Measurements from ENCODE around the gene B3GAT2. TPM values are rescaled to one million over a fixed set of nuclear protein-coding genes. Genes with fewer than 3 reads are reported as not detected.

The B3GAT2 gene
- total and polyA plus RNA-seq, 2 donors from 2014 or later = not detected

DNA sequence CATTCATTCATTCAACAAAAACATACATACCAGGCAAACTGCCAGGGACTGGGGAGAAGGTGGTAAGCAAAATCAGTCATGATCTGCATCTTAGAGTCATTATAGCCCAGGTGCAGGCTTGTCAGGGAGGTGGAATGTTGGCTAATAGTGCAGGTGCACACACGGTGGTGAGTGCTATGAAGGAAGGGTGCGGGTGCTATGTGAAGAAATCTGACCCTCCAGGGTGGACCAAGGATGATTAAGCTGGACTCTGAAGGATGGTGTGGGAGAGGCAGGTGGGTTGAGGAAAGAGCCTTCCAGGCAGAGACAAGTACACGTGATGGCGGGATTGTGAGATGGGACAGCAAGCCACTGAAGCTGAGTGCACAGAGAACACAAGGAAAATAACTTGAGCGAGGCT is 77.4 kb downstream of the B3GAT2 start:
- FAIRE-seq = no peak

DNA sequence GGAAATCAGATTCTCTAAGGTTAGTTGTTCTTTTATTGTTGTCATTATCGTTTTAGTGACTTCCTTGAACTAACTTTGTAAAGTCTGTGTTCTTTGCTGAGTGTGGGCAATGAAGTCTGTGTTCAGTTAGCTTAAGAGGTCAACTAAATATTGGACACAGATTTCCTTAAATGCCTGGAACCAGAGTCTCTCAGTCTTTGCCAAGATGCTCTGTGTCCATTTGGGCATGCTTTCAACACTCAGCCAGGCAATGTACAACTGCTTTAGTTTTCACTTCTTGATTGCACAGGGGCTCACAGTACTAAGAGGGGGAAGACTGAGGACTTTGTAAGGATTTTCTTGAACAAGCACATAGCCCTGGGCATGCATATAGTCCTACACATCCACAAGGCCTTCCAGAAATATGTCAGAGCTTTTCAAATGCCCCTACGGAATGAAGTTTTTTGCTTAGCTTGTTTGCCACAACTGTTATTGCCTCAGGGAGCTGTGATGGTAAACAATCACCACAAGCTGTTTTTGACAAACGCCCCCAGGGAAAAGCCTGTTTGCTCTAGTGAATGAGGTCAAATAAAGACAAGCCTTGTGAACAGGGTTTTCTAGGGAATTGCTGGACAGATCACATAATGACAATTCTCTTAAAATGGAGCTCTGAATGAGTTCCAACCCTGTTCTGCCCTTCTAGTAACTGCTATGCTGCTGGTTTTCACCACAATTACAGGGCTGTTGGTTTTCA is 82.5 kb downstream of the B3GAT2 start:
- no peak overlapping the region for H3K27ac ChIP-seq (ENCODE audit: low read depth in 2 of 2, low read length in 2 of 2)
- H3K36me3 ChIP-seq (ENCODE audit: control insufficient read depth in 2 of 3, insufficient read depth in 3 of 3, low read length in 3 of 3) = no peaks in the 10 kb centered on the region
- no peaks in the 10 kb centered on the region for H3K4me1 ChIP-seq (ENCODE audit: control insufficient read depth in 2 of 3, insufficient read depth in 2 of 3, low read depth in 1 of 3, low read length in 3 of 3)
- DNase-seq (no peak), FAIRE-seq (no peak)
- peaks cover 0 to 16% (median 5%) of the 10 kb centered on the region in 3 donors for H3K9me3 ChIP-seq (ENCODE audit: control insufficient read depth in 2 of 3, insufficient read depth in 1 of 3, low read length in 3 of 3)
- H3K27me3 ChIP-seq (ENCODE audit: control insufficient read depth, insufficient read depth, low read length) = no peaks in the 10 kb centered on the region
- no peak overlapping the region for H3K4me3 ChIP-seq (ENCODE audit: low read length in 3 of 3)
- TF ChIP-seq, protein P1, sequence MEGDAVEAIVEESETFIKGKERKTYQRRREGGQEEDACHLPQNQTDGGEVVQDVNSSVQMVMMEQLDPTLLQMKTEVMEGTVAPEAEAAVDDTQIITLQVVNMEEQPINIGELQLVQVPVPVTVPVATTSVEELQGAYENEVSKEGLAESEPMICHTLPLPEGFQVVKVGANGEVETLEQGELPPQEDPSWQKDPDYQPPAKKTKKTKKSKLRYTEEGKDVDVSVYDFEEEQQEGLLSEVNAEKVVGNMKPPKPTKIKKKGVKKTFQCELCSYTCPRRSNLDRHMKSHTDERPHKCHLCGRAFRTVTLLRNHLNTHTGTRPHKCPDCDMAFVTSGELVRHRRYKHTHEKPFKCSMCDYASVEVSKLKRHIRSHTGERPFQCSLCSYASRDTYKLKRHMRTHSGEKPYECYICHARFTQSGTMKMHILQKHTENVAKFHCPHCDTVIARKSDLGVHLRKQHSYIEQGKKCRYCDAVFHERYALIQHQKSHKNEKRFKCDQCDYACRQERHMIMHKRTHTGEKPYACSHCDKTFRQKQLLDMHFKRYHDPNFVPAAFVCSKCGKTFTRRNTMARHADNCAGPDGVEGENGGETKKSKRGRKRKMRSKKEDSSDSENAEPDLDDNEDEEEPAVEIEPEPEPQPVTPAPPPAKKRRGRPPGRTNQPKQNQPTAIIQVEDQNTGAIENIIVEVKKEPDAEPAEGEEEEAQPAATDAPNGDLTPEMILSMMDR (IDR thresholded peaks at IDR 0.05; ENCODE audit: borderline replicate concordance, extremely low read depth, insufficient read depth) = no peak
- intact Hi-C loops (cut with DNase I) = no loop called here
- H3K9ac ChIP-seq (ENCODE audit: low read length in 3 of 3) = no peak overlapping the region

More for the DNA sequence above, 77.4 kb downstream of the B3GAT2 start:
- H3K36me3 ChIP-seq (ENCODE audit: control insufficient read depth in 2 of 3, insufficient read depth in 3 of 3, low read length in 3 of 3) = no peaks in the 10 kb centered on the region
- DNase-seq = peak in 1 of 5 donors; percentile 5
- no peaks in the 10 kb centered on the region for H3K27me3 ChIP-seq (ENCODE audit: control insufficient read depth, insufficient read depth, low read length)
- H3K27ac ChIP-seq (ENCODE audit: low read depth in 2 of 2, low read length in 2 of 2) = no peak overlapping the region
- no peak overlapping the region for H3K4me3 ChIP-seq (ENCODE audit: low read length in 3 of 3)
- no peak overlapping the region for H3K9ac ChIP-seq (ENCODE audit: low read length in 3 of 3)
- TF ChIP-seq, protein P1 (IDR thresholded peaks at IDR 0.05; ENCODE audit: borderline replicate concordance, extremely low read depth, insufficient read depth) = no peak
- no peaks in the 10 kb centered on the region for H3K9me3 ChIP-seq (ENCODE audit: control insufficient read depth in 2 of 3, insufficient read depth in 1 of 3, low read length in 3 of 3)
- intact Hi-C loops (cut with DNase I) = no loop called here
- no peaks in the 10 kb centered on the region for H3K4me1 ChIP-seq (ENCODE audit: control insufficient read depth in 2 of 3, insufficient read depth in 2 of 3, low read depth in 1 of 3, low read length in 3 of 3)

DNA sequence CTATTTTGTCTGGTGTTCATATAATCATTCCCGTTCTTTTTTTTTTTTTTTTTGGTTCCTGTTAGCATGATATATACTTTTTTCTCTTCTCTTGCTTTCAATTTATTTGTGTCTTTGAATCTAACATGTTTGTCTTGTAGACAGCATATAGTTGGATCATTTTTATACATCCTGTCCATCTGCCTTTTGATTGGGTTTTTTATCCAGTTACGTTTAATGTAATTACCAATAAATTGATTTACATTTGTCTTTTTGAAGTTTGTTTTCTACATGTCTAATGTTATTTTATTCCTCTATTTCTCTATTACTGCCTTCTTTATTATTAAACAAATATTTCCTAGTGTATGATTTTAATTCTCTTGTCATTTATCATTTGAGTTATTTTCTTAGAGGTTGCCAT is 84.4 kb downstream of the B3GAT2 start:
- intact Hi-C loops (cut with DNase I) = no loop called here

More for the DNA sequence above, 84.4 kb downstream of the B3GAT2 start:
- Histone ChIP-seq H3K9me3 (ENCODE audit: control insufficient read depth in 2 of 3, insufficient read depth in 1 of 3, low read length in 3 of 3) (peaks cover 0 to 16% (median 5%) of the 10 kb centered on the region in 3 donors), H3K27me3 (ENCODE audit: control insufficient read depth, insufficient read depth, low read length) (no peaks in the 10 kb centered on the region), H3K27ac (ENCODE audit: low read depth in 2 of 2, low read length in 2 of 2) (no peak overlapping the region), H3K9ac (ENCODE audit: low read length in 3 of 3) (no peak overlapping the region), H3K4me1 (ENCODE audit: control insufficient read depth in 2 of 3, insufficient read depth in 2 of 3, low read depth in 1 of 3, low read length in 3 of 3) (no peaks in the 10 kb centered on the region), H3K4me3 (ENCODE audit: low read length in 3 of 3) (no peak overlapping the region), H3K36me3 (ENCODE audit: control insufficient read depth in 2 of 3, insufficient read depth in 3 of 3, low read length in 3 of 3) (no peaks in the 10 kb centered on the region)
- DNase-seq (no peak), FAIRE-seq (no peak)
- TF ChIP-seq, protein P1 (IDR thresholded peaks at IDR 0.05; ENCODE audit: borderline replicate concordance, extremely low read depth, insufficient read depth) = no peak

All from kidney (tissue), 14 donors.